Tibial nerve (tissue), 4 donors: Measurements from ENCODE around the gene DHRS4.
"Not testable (repeated sequence)": the region's sequence is repeated elsewhere in the genome, so short reads cannot be mapped to it uniquely, and the experiment has no call there.

ENCODE experiments used
- CTCF ChIP-seq, 5 experiments: fragments of 200-600 bp in 3 of 5; fragments of 450-650 bp in 2 of 5; sonication (generic) in 3 of 5; IDR thresholded peaks; one replicate each; pipeline ENCODE4 v1.5.1; 2016 to 2019; ENCODE audit warnings: antibody characterized with exemption in 5 of 5, mild to moderate bottlenecking in 3 of 5, moderate library complexity in 2 of 5
- EP300 ChIP-seq, 2 donors: sonication (generic); formaldehyde crosslinking; IDR thresholded peaks; one replicate each; pipeline ENCODE4 v1.6.1; 2017; ENCODE audit warnings: antibody characterized with exemption in 2 of 2, mild to moderate bottlenecking in 1 of 2
- POLR2A ChIP-seq, 2 donors: fragments of 450-650 bp; IDR thresholded peaks; one replicate each; pipeline ENCODE4 v1.6.1; 2017; ENCODE audit warnings: antibody characterized with exemption in 2 of 2, mild to moderate bottlenecking in 2 of 2, moderate library complexity in 2 of 2

GRCh38 chr14:23955811-23956210, 2.2 kb downstream of the DHRS4 start:
- not testable (repeated sequence) for TF ChIP-seq POLR2A, EP300, CTCF (IDR thresholded peaks at IDR 0.05)
